ENCODE data around the gene ARMC2. TPM values are rescaled to one million over a fixed set of nuclear protein-coding genes. Genes with fewer than 3 reads are reported as not detected.

Gene ARMC2
- total RNA-seq, 1 donor from 2014 or later = 6.9 TPM

GRCh38 chr6:109014606-109015005 lies 166.4 kb downstream of the ARMC2 start:
- DNase-seq = no peak
- H3K9me3 Mint-ChIP-seq (ENCODE audit: unreplicated experiment) = peaks cover 8% of the 10 kb centered on the region
- peaks cover 2% of the 10 kb centered on the region for H3K27me3 Mint-ChIP-seq (ENCODE audit: unreplicated experiment)
- no peaks in the 10 kb centered on the region for H3K36me3 Mint-ChIP-seq (ENCODE audit: unreplicated experiment)
- no peak for TF ChIP-seq CTCF (IDR thresholded peaks at IDR 0.05; ENCODE audit: partially characterized antibody, unreplicated experiment)
- peaks cover 7% of the 10 kb centered on the region for H3K4me1 Mint-ChIP-seq (ENCODE audit: low read depth, unreplicated experiment)
- H3K4me3 Mint-ChIP-seq (ENCODE audit: unreplicated experiment) = no peak overlapping the region
- no peak overlapping the region for H3K27ac Mint-ChIP-seq (ENCODE audit: unreplicated experiment)

GRCh38 chr6:109015176-109015575 lies 167.0 kb downstream of the ARMC2 start:
- no peak for TF ChIP-seq CTCF (IDR thresholded peaks at IDR 0.05; ENCODE audit: partially characterized antibody, unreplicated experiment)
- no peak for DNase-seq
- peaks cover 2% of the 10 kb centered on the region for H3K9me3 Mint-ChIP-seq (ENCODE audit: unreplicated experiment)
- no peaks in the 10 kb centered on the region for H3K36me3 Mint-ChIP-seq (ENCODE audit: unreplicated experiment)
- H3K27me3 Mint-ChIP-seq (ENCODE audit: unreplicated experiment) = no peaks in the 10 kb centered on the region
- peaks cover 5% of the 10 kb centered on the region for H3K4me1 Mint-ChIP-seq (ENCODE audit: low read depth, unreplicated experiment)
- H3K27ac Mint-ChIP-seq (ENCODE audit: unreplicated experiment) = no peak overlapping the region
- no peak overlapping the region for H3K4me3 Mint-ChIP-seq (ENCODE audit: unreplicated experiment)

- Mint-ChIP-seq H3K36me3 (ENCODE audit: unreplicated experiment) (no peaks in the 10 kb centered on the region), H3K27ac (ENCODE audit: unreplicated experiment) (no peak overlapping the region), H3K9me3 (ENCODE audit: unreplicated experiment) (no peaks in the 10 kb centered on the region), H3K4me1 (ENCODE audit: low read depth, unreplicated experiment) (peaks cover 5% of the 10 kb centered on the region), H3K4me3 (ENCODE audit: unreplicated experiment) (no peak overlapping the region), H3K27me3 (ENCODE audit: unreplicated experiment) (no peaks in the 10 kb centered on the region)
- TF ChIP-seq CTCF (IDR thresholded peaks at IDR 0.05; ENCODE audit: partially characterized antibody, unreplicated experiment) = no peak
- no peak for DNase-seq
These were observed 171.7 kb downstream of the ARMC2 start for GRCh38 chr6:109019911-109020310.

GRCh38 chr6:109021870-109022269 lies 173.6 kb downstream of the ARMC2 start:
- Mint-ChIP-seq H3K4me3 (ENCODE audit: unreplicated experiment) (no peak overlapping the region), H3K27me3 (ENCODE audit: unreplicated experiment) (no peaks in the 10 kb centered on the region), H3K9me3 (ENCODE audit: unreplicated experiment) (no peaks in the 10 kb centered on the region), H3K27ac (ENCODE audit: unreplicated experiment) (no peak overlapping the region), H3K36me3 (ENCODE audit: unreplicated experiment) (no peaks in the 10 kb centered on the region), H3K4me1 (ENCODE audit: low read depth, unreplicated experiment) (no peaks in the 10 kb centered on the region)
- no peak for DNase-seq
- TF ChIP-seq CTCF (IDR thresholded peaks at IDR 0.05; ENCODE audit: partially characterized antibody, unreplicated experiment) = no peak

GRCh38 chr6:109023356-109023925 lies 175.2 kb downstream of the ARMC2 start:
- no peaks in the 10 kb centered on the region for H3K4me1 Mint-ChIP-seq (ENCODE audit: low read depth, unreplicated experiment)
- no peak overlapping the region for H3K27ac Mint-ChIP-seq (ENCODE audit: unreplicated experiment)
- H3K4me3 Mint-ChIP-seq (ENCODE audit: unreplicated experiment) = no peak overlapping the region
- no peak for TF ChIP-seq CTCF (IDR thresholded peaks at IDR 0.05; ENCODE audit: partially characterized antibody, unreplicated experiment)
- DNase-seq = no peak
- no peaks in the 10 kb centered on the region for H3K27me3 Mint-ChIP-seq (ENCODE audit: unreplicated experiment)
- H3K36me3 Mint-ChIP-seq (ENCODE audit: unreplicated experiment) = no peaks in the 10 kb centered on the region
- H3K9me3 Mint-ChIP-seq (ENCODE audit: unreplicated experiment) = no peaks in the 10 kb centered on the region

Other genes starting within 250 kb of the ARMC2 start
- gene SESN1, start 246.4 kb downstream of the ARMC2 start, total RNA-seq (ENCODE audit: unreplicated experiment) = 27.1 TPM
- 22.7 TPM for gene CEP57L1, start 247.1 kb downstream of the ARMC2 start, total RNA-seq (ENCODE audit: unreplicated experiment)

Data from glutamatergic neuron (in vitro differentiated cells).